ENCODE measurements around the gene ACE. TPM values are rescaled to one million over a fixed set of nuclear protein-coding genes. Genes with fewer than 3 reads are reported as not detected.

The ACE gene
- total RNA-seq = under 0.01 and 0.36 TPM in 2 replicates

GRCh38 chr17:63476854-63477479, at the start of gene ACE:
Gene ACE (plus strand): TSS chr17:63477061. CDS start chr17:63477095, 34 bp downstream.

DNA sequence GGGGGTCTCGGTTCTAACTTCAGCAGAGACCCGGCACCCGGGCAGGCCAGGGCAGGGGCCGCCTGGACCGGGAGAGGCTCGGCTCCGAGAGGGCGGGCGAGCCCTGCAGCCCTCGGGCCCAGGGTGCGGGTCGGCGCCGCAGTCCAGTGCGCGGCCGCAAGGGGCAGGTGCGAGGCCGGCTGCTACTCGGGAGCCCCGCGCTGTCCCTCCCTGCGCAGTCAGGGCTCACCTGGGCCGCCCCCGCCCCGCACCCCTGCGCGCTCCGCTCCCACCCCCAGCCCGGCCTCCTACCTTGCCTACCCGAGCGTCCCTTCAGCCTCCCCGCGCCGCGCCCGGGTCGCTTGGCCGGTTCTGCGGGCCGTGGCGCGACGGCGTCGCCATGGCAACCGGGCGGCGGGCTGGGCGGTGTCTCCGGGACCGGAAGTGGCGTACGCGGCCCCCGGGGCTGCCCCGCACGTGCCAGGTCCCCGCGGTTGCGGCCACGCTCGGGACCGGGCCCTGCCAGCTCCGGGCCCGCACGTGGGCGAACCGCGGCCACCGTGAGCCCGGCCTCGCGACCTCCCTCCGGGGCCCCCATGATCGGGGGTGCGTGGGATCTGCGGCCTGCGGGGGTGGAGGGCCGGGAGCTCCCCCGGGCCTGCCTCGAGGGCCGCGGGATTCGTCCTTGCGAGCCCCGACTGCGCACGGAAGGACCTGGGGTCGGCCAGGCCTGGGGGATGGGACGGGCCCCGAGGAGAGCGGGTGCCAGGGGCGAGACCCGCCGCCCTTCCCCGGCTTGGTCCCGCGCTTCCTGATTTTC, 30.7 kb upstream of the ACE start, which contains the start of gene CYB561:
TSS of gene CYB561 (minus strand) at position 353 of the 799 bp plus-strand sequence. CDS start 8,759 bp downstream, outside the sequence.

DNA sequence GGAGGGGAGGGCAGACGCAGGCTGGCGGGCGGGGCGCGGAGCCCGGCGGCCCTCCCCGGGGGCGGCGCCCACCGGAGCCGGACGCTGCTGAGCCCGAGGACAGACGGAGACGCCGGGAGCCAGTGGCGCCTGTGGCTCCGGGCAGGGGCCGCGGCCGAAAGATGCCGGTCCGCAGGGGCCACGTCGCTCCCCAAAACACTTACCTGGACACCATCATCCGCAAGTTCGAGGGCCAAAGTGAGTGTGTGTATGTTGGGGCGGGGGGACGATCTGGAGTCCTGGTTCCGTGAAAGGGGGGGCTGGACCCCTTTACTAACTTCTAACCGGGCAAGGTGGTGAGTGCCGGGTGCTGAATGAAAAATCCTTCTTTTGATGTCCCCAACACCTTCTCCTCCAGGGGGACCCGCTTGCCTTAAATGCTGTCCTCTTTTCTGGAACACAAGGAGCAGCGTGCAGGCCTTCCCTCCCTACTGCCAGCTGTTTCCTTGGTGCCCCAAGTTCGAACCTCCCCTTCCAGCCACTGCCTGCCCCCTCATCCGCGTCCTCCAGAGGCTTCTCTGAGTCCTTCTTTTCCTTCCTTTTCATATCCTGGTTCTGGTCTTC, 46.5 kb downstream of the ACE start, which contains the start of gene KCNH6:
TSS of gene KCNH6 (plus strand) at position 106 of the 603 bp plus-strand sequence. CDS start at position 162, 56 bp downstream.

Other genes starting within 250 kb of the ACE start
- 26.6 and 34.9 TPM in 2 replicates for gene CYB561, start 30.8 kb upstream of the ACE start, total RNA-seq
- gene KCNH6, start 46.3 kb downstream of the ACE start, total RNA-seq = not detected in 2 replicates
- gene DCAF7, start 73.4 kb downstream of the ACE start, total RNA-seq = 11.3 and 34.3 TPM in 2 replicates
- 14.6 and 16.4 TPM in 2 replicates for gene TACO1, start 123.8 kb downstream of the ACE start, total RNA-seq
- gene MAP3K3, start 145.4 kb downstream of the ACE start, total RNA-seq = 9.9 and 16.1 TPM in 2 replicates
- 0.34 and 4.1 TPM in 2 replicates for gene LIMD2, start 223.1 kb downstream of the ACE start, total RNA-seq